Measurements from ENCODE around the gene HEMK1. TPM values are rescaled to one million over a fixed set of nuclear protein-coding genes. Genes with fewer than 3 reads are reported as not detected.

Gene HEMK1
- total and polyA plus RNA-seq, 2 of the 8 experiments (the other 6 are each of a cell fraction or from before 2014, with no cell fraction given): 9.7 to 10.6 TPM

GRCh38 chr3:50549226-50549625, 20.1 kb upstream of the HEMK1 start (continued):
- TF ChIP-seq JUN (IDR thresholded peaks at IDR 0.05; ENCODE audit: low read depth, low read length) (no peak), FOSL1 (IDR thresholded peaks at IDR 0.05; ENCODE audit: insufficient read depth, low read depth, low read length) (no peak), EZH2 (IDR thresholded peaks at IDR 0.05; ENCODE audit: low read depth, low read length, severe bottlenecking) (no peak), RXRA (IDR thresholded peaks at IDR 0.05; ENCODE audit: insufficient read depth, low read depth, low read length) (no peak)
